ENCODE data around the gene MIDN. TPM values are rescaled to one million over a fixed set of nuclear protein-coding genes. Genes with fewer than 3 reads are reported as not detected.

The MIDN gene
- polyA plus RNA-seq, 2 of the 4 experiments (the other 2 are of a cell fraction), result 9.1 to 31.4 TPM

GRCh38 chr19:1223018-1223855, 25.1 kb upstream of the MIDN start:
- ATAC-seq (peak; percentile 52 to 73; a peak in 4 of 6 replicates), DNase-seq (ENCODE audit: low read depth in 1 of 2, low spot score in 1 of 2) (peak in 1 of 2 experiments; percentile 61), FAIRE-seq (no peak)
- peaks cover 14% of the 10 kb centered on the region; the same call in 1 of the 3 replicates for H3K4me1 ChIP-seq
- H3K4me2 ChIP-seq, result no peak overlapping the region
- ChIA-PET POLR2A (no interaction called here), CTCF (interaction anchor here (0.6 to 5.3 kb wide), 17 partner anchors 10 to 287 kb away, joined by 3 to 38 read pairs (median 6); partner anchors contain the start of genes ATP5F1D and CBARP)
- no peaks in the 10 kb centered on the region for H3K9me3 ChIP-seq
- H3K27ac ChIP-seq, result peak overlapping the region in 1 of 2 experiments; percentile 43; a peak in 2 of 6 replicates
- no peak overlapping the region for H3K4me3 ChIP-seq
- TF ChIP-seq REST (IDR thresholded peaks at IDR 0.05) (no peak), ZSCAN20 (CRISPR knock-in tag; IDR thresholded peaks at IDR 0.05) (no peak), CHD4 (IDR thresholded peaks at IDR 0.05; ENCODE audit: borderline replicate concordance) (no peak), HOXB13 (CRISPR knock-in tag; IDR thresholded peaks at IDR 0.05; ENCODE audit: low read depth) (no peak), CTCF (IDR thresholded peaks at IDR 0.05) (peak; percentile 52; the same call in 2 of the 3 replicates), HDAC2 (IDR thresholded peaks at IDR 0.05) (no peak), HES2 (IDR thresholded peaks at IDR 0.05) (no peak), CHD2 (IDR thresholded peaks at IDR 0.05; ENCODE audit: low read length, partially characterized antibody) (no peak), ZNF302 (CRISPR knock-in tag; IDR thresholded peaks at IDR 0.05) (no peak), CEBPB (IDR thresholded peaks at IDR 0.05) (no peak), CBX8 (IDR thresholded peaks at IDR 0.05) (no peak), RAD21 (conservative IDR thresholded peaks at IDR 0.05 in 1 of 2, IDR thresholded peaks at IDR 0.05 in 1 of 2) (peak; percentile 50 to 54), E2F6 (IDR thresholded peaks at IDR 0.05; ENCODE audit: borderline replicate concordance, low read depth) (no peak), SMC3 (IDR thresholded peaks at IDR 0.05) (peak; percentile 37)
- WGBS (ENCODE audit: missing lambda C conversion rate), result 53% methylated on average over 14 of the region's 48 CpGs

GRCh38 chr19:1224047-1224825, 24.1 kb upstream of the MIDN start:
- DNase-seq (ENCODE audit: low read depth in 1 of 2, low spot score in 1 of 2), result no peak
- Histone ChIP-seq H3K27ac (no peak overlapping the region), H3K4me3 (no peak overlapping the region), H3K9me3 (no peaks in the 10 kb centered on the region), H3K4me1 (peaks cover 14% of the 10 kb centered on the region; the same call in 1 of the 3 replicates), H3K4me2 (no peak overlapping the region)
- POLR2A ChIA-PET, result no interaction called here
- no peak for ATAC-seq
- WGBS (ENCODE audit: missing lambda C conversion rate), result 72% methylated on average over 2 of the region's 16 CpGs
- CTCF ChIA-PET, result interaction anchor here (0.6 to 5.3 kb wide), 8 partner anchors 12 to 288 kb away, joined by 3 to 38 read pairs (median 10); partner anchors contain the start of gene CBARP
- no peak for FAIRE-seq
- TF ChIP-seq ATOH8 (CRISPR knock-in tag; IDR thresholded peaks at IDR 0.05; ENCODE audit: low read depth), result no peak
- no peak for TF ChIP-seq POLR2A (IDR thresholded peaks at IDR 0.05; ENCODE audit: low read length)
- no peak for TF ChIP-seq KDM1A (IDR thresholded peaks at IDR 0.05; ENCODE audit: low read depth)
- TF ChIP-seq EHF (CRISPR knock-in tag; IDR thresholded peaks at IDR 0.05), result no peak
- no peak for TF ChIP-seq HMGXB4 (CRISPR knock-in tag; IDR thresholded peaks at IDR 0.05; ENCODE audit: borderline replicate concordance)
- no peak for TF ChIP-seq ZC3H11A (IDR thresholded peaks at IDR 0.05)
- no peak for TF ChIP-seq E2F6 (IDR thresholded peaks at IDR 0.05; ENCODE audit: borderline replicate concordance, low read depth)
- no peak for TF ChIP-seq CBX8 (IDR thresholded peaks at IDR 0.05)
- no peak for TF ChIP-seq HES2 (IDR thresholded peaks at IDR 0.05)
- TF ChIP-seq EP300 (IDR thresholded peaks at IDR 0.05), result no peak
- TF ChIP-seq NPAS2 (CRISPR knock-in tag; IDR thresholded peaks at IDR 0.05; ENCODE audit: borderline replicate concordance), result no peak
- TF ChIP-seq NFE2L2 (conservative IDR thresholded peaks at IDR 0.05; ENCODE audit: low read length), result no peak
- no peak for TF ChIP-seq SMC3 (IDR thresholded peaks at IDR 0.05)

Measured in A549 (cell line).